SK-N-SH (cell line): ENCODE results near the gene TRPM6. TPM values are rescaled to one million over a fixed set of nuclear protein-coding genes. Genes with fewer than 3 reads are reported as not detected.

Experiments used
- CTCF ChIA-PET: fragments of 300-600, 350-600 bp; formaldehyde crosslinking; extraction: SDS; loops from one replicate; lab custom pipeline; 2021; lab: Yijun Ruan, JAX
- POLR2A ChIA-PET: fragments of 350-600 bp; sonication (Branson Sonifier 250); formaldehyde crosslinking; extraction: SDS; loops from one replicate; lab custom pipeline; 2020; ENCODE audit warnings: antibody characterized with exemption, inconsistent platforms; lab: Yijun Ruan, JAX
- DNase-seq: peaks from one replicate; pipeline ENCODE4 v3.0.0; 2012
- H2AFZ ChIP-seq: fragments of 200-600 bp; sonication (generic); 2 replicates; pipeline ENCODE4 v1.8.1; 2016; ENCODE audit warnings: antibody characterized with exemption, mild to moderate bottlenecking, low read depth
- H3F3A ChIP-seq: fragments of 200-600 bp; sonication (generic); replicated peaks from 2 replicates; pipeline ENCODE3; 2016; ENCODE audit warnings: antibody characterized with exemption, mild to moderate bottlenecking; ENCODE audit not compliant: insufficient read depth
- H3K27ac ChIP-seq, 2 experiments: fragments of 200-500 bp in 1 of 2; fragments of 200-600 bp in 1 of 2; sonication (Bioruptor generic) in 1 of 2; sonication (generic), shearing (Covaris generic) in 1 of 2; 2 replicates each; pipeline versions ENCODE4 v1.5.1 to v1.6.1; 2014 to 2016; ENCODE audit warnings: low read depth in 2 of 2, inconsistent platforms in 1 of 2, low read length in 1 of 2, mild to moderate bottlenecking in 1 of 2, mixed read lengths in 1 of 2
- H3K27me3 ChIP-seq: fragments of 200-600 bp; sonication (generic), shearing (Covaris generic); 2 replicates; pipeline ENCODE4 v1.6.1; 2016; ENCODE audit warnings: mixed run types; ENCODE audit not compliant: insufficient read depth
- H3K36me3 ChIP-seq, 2 experiments: fragments of 200-500 bp in 1 of 2; fragments of 200-600 bp in 1 of 2; sonication (Bioruptor generic) in 1 of 2; sonication (generic) in 1 of 2; replicated peaks in 1 of 2; 2 replicates each; pipeline versions ENCODE3 to v1.5.1; 2014 to 2016; ENCODE audit warnings: low read length in 1 of 2, mild to moderate bottlenecking in 1 of 2; ENCODE audit not compliant: insufficient read depth in 2 of 2, control insufficient read depth in 1 of 2
- H3K4me1 ChIP-seq, 2 experiments: fragments of 200-500 bp in 1 of 2; fragments of 200-600 bp in 1 of 2; sonication (Bioruptor generic) in 1 of 2; sonication (generic), shearing (Covaris generic) in 1 of 2; 2 replicates each; pipeline versions ENCODE4 v1.5.1 to v1.6.1; 2014 to 2016; ENCODE audit warnings: low read depth in 1 of 2, low read length in 1 of 2, mixed run types in 1 of 2; ENCODE audit not compliant: insufficient read depth in 2 of 2, control insufficient read depth in 1 of 2
- H3K4me2 ChIP-seq: fragments of 200-600 bp; sonication (generic), shearing (Covaris generic); 2 replicates; pipeline ENCODE4 v1.6.1; 2017; ENCODE audit warnings: mixed run types
- H3K4me3 ChIP-seq, 2 experiments: fragments of 200-500 bp in 1 of 2; fragments of 200-600 bp in 1 of 2; sonication (Bioruptor generic) in 1 of 2; sonication (generic), shearing (Covaris generic) in 1 of 2; 2 replicates each; pipeline versions ENCODE4 v1.5.1 to v1.8.1; 2014 to 2016; ENCODE audit warnings: low read depth in 2 of 2, inconsistent platforms in 1 of 2, low read length in 1 of 2, mild to moderate bottlenecking in 1 of 2, mixed read lengths in 1 of 2, moderate library complexity in 1 of 2
- H3K79me2 ChIP-seq: fragments of 200-600 bp; sonication (generic); 2 replicates; pipeline ENCODE4 v1.8.1; 2017; ENCODE audit warnings: mild to moderate bottlenecking; ENCODE audit not compliant: insufficient read depth
- H3K9ac ChIP-seq: fragments of 200-600 bp; sonication (generic); 2 replicates; pipeline ENCODE4 v1.6.1; 2017; ENCODE audit warnings: mixed run types
- H3K9me2 ChIP-seq: fragments of 200-600 bp; sonication (generic); 2 replicates; pipeline ENCODE4 v1.6.1; 2017; ENCODE audit warnings: mixed run types
- H3K9me3 ChIP-seq: fragments of 200-600 bp; sonication (generic); 2 replicates; pipeline ENCODE4 v1.6.1; 2017; ENCODE audit warnings: mixed run types, mild to moderate bottlenecking, moderate library complexity
- H4K20me1 ChIP-seq: fragments of 200-600 bp; sonication (generic); 2 replicates; pipeline ENCODE4 v1.6.1; 2017; ENCODE audit warnings: mild to moderate bottlenecking, mixed run types; ENCODE audit not compliant: insufficient read depth
- CTCF ChIP-seq: fragments of 200-600 bp; sonication (generic); IDR thresholded peaks from 2 replicates; pipeline ENCODE4 v1.6.1; 2017; ENCODE audit warnings: antibody characterized with exemption, mild to moderate bottlenecking, moderate library complexity
- FOXM1 ChIP-seq: IDR thresholded peaks from 2 replicates; pipeline ENCODE4 v1.4.0; 2012; ENCODE audit warnings: low read depth, mild to moderate bottlenecking
- IRF3 ChIP-seq: fragments of 150-350 bp; IDR thresholded peaks from 2 replicates; pipeline ENCODE4 v1.6.1; 2016; ENCODE audit warnings: mild to moderate bottlenecking, low read depth, low read length
- MAX ChIP-seq: IDR thresholded peaks from 2 replicates; pipeline ENCODE4 v1.4.0; 2012; ENCODE audit warnings: low read depth
- NFIC ChIP-seq: IDR thresholded peaks from 2 replicates; pipeline ENCODE4 v1.4.0; 2012; ENCODE audit warnings: borderline replicate concordance
- NRF1 ChIP-seq: IDR thresholded peaks from 2 replicates; pipeline ENCODE4 v1.6.1; 2012; ENCODE audit warnings: low read depth, mild to moderate bottlenecking, low read length
- POLR2AphosphoS5 ChIP-seq: IDR thresholded peaks from 2 replicates; pipeline ENCODE4 v1.6.1; 2012; ENCODE audit warnings: low read depth, low read length
- RAD21 ChIP-seq: IDR thresholded peaks from 2 replicates; pipeline ENCODE4 v1.6.1; 2012; ENCODE audit warnings: mild to moderate bottlenecking, low read length
- REST ChIP-seq: IDR thresholded peaks from 2 replicates; pipeline ENCODE4 v1.6.1; 2012; ENCODE audit warnings: mild to moderate bottlenecking, low read depth, low read length, moderate library complexity
- RFX5 ChIP-seq: IDR thresholded peaks from 2 replicates; pipeline ENCODE4 v1.6.1; 2012; ENCODE audit warnings: mild to moderate bottlenecking, improper control_type of control experiment, low read length
- SMC3 ChIP-seq: IDR thresholded peaks from 2 replicates; pipeline ENCODE4 v1.6.1; 2012; ENCODE audit warnings: low read depth, low read length, improper control_type of control experiment
- USF2 ChIP-seq: fragments of 150-350 bp; IDR thresholded peaks from 2 replicates; pipeline ENCODE4 v1.6.1; 2017; ENCODE audit warnings: antibody characterized with exemption, low read length, low read depth, borderline replicate concordance
- YY1 ChIP-seq: IDR thresholded peaks from 2 replicates; pipeline ENCODE4 v1.4.0; 2012; ENCODE audit warnings: low read depth, mild to moderate bottlenecking
- ZBTB33 ChIP-seq: IDR thresholded peaks from 2 replicates; pipeline ENCODE4 v1.4.0; 2012; ENCODE audit warnings: low read depth, borderline replicate concordance
- WGBS: methylation state at CpG from one replicate; pipeline ENCODE4 v1.1.6; 2017; ENCODE audit warnings: low lambda C conversion rate; 5-methylcytosine and 5-hydroxymethylcytosine counted together
- polyA plus RNA-seq, 3 experiments: library from polyadenylated mRNA; depleted of rRNA; stranded (reverse); fragments of >200 nt; gene quantifications; 2 replicates each; pipeline ENCODE4 v1.2.3, GENCODE V29; 2012

The TRPM6 gene
- polyA plus RNA-seq, 1 of the 3 experiments (the other 2 are of a cell fraction) = 0.03 TPM

- no peaks in the 10 kb centered on the region for H3F3A ChIP-seq
- H3K36me3 ChIP-seq = no peaks in the 10 kb centered on the region
- no peak overlapping the region for H3K4me3 ChIP-seq
- H3K27ac ChIP-seq = no peak overlapping the region
- H3K9me3 ChIP-seq = no peaks in the 10 kb centered on the region
- CTCF ChIA-PET = interaction anchor here (1.0 kb wide), 1 partner anchor 81 kb away, joined by 3 read pairs; no protein-coding TSS in a partner anchor
- no peaks in the 10 kb centered on the region for H3K27me3 ChIP-seq
- no peaks in the 10 kb centered on the region; a peak in 1 of 4 replicates for H3K4me1 ChIP-seq
- H4K20me1 ChIP-seq = no peaks in the 10 kb centered on the region
- H3K4me2 ChIP-seq = no peak overlapping the region
- no peak overlapping the region for H2AFZ ChIP-seq
- no peak for DNase-seq
- POLR2A ChIA-PET = no interaction called here
- no peaks in the 10 kb centered on the region for H3K9me2 ChIP-seq
- no peak overlapping the region for H3K9ac ChIP-seq
- TF ChIP-seq RAD21 = no peak
- no peak for TF ChIP-seq NRF1
- TF ChIP-seq IRF3 = no peak
- TF ChIP-seq RFX5 = no peak
- no peak for TF ChIP-seq POLR2AphosphoS5
- TF ChIP-seq YY1 = no peak
- no peak for TF ChIP-seq REST
- no peak for TF ChIP-seq MAX
- TF ChIP-seq CTCF = no peak
- no peak for TF ChIP-seq NFIC
- TF ChIP-seq USF2 = no peak
- no peak for TF ChIP-seq ZBTB33
- TF ChIP-seq SMC3 = no peak
- no peak for TF ChIP-seq FOXM1
- TF ChIP-seq, all 33 proteins: peak for 0
- WGBS = 93% methylated on average over 3 of the region's 3 CpGs
- no peaks in the 10 kb centered on the region for H3K79me2 ChIP-seq
These were observed 161.1 kb downstream of the TRPM6 start for GRCh38 chr9:74726581-74726980.
